Measurements from ENCODE around the gene HTR6.

Gene HTR6

DNA sequence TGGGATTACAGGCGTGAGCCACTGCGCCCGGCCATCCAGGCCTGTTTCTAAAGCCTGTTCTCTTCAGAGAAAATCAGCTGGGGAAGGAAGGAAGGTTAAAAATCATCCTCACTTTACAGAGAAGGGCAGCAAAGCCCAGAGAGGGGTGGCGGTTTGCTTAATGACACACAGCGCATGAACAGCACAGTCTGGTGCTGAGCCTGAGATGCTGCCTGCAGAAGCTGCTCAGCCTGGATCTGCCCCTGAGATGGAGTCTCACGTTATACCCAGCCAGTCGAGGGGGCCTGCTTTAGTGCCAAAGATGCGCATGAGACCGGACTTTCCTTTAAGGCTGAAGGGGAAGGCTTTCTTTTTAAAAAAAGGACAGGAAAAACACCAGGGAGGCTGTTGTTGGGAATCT is 21.3 kb downstream of the HTR6 start:
- DNase-seq (ENCODE audit: extremely low read depth in 1 of 2, low read depth in 1 of 2): no peak

GRCh38 chr1:19687414-19687813 is 22.7 kb downstream of the HTR6 start:
- DNase-seq (ENCODE audit: extremely low read depth in 1 of 2, low read depth in 1 of 2): no peak

DNA sequence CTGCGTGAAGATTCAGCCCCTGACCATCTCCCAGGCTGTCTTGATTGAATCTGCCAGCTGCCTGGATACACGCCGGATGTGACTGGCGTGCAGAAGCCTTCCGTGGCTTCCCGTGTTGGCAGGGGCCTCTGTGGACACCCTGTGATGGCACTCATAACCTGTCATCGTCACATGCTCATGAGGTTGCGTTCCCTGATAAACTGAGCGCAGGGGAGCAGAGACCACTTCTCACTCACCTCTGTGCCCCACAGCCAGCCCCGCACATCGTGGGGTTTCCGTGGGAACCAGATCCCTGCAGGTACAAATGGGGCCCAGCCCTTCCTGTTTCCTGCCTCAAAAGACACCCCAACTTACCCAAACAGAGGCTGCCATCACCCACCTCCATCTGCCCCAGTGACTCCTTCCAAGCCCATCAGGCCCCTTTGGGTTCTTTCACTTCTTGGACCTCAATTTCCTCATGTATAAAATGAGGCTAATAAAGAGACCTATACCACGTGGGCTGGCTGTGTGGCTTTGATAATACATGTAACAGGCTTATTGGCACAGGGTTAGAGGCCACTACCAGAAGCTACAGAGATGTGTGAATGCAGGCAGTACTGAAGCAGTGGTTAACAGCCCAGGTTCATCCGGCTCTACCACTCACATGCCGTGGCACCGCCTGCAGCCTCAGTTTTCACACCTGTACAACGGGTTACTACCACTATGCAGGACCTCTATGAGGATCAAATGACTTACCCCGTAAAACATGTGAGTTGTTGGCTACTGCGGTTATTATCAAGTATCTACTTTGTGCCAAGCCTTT is 23.6 kb downstream of the HTR6 start:
- peak; percentile 2 to 22 for DNase-seq (ENCODE audit: extremely low read depth in 1 of 2, low read depth in 1 of 2)

- DNase-seq (ENCODE audit: extremely low read depth in 1 of 2, low read depth in 1 of 2): no peak
Observed at GRCh38 chr1:19689085-19689757, 24.5 kb downstream of the HTR6 start.

- DNase-seq (ENCODE audit: extremely low read depth in 1 of 2, low read depth in 1 of 2): no peak
Observed at GRCh38 chr1:19689856-19690255, 25.2 kb downstream of the HTR6 start.

GRCh38 chr1:19690342-19690741 is 25.7 kb downstream of the HTR6 start:
- no peak for DNase-seq (ENCODE audit: extremely low read depth in 1 of 2, low read depth in 1 of 2)

- DNase-seq (ENCODE audit: extremely low read depth in 1 of 2, low read depth in 1 of 2): no peak
Observed at GRCh38 chr1:19694298-19694697, 29.6 kb downstream of the HTR6 start.

DNA sequence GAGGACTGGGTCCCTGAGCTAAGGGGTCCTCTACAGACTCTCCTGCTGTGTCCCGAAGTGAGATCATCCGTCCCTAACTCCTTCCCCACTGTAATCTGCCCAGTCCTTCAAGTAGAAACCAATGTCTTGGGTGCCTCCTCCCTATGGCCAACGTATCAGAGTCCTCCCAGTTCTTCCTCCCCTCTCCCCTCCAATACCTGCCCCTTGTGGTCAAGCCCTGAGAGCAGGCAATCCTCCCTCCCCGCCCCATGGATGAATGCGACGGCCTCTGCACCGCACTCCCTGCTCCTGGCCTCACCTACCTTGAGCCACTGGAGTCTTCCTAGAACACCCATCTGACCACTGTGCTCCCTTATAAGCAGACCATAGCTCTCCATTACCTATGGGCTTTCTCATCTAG is 31.1 kb downstream of the HTR6 start:
- no peak for DNase-seq (ENCODE audit: extremely low read depth in 1 of 2, low read depth in 1 of 2)

DNA sequence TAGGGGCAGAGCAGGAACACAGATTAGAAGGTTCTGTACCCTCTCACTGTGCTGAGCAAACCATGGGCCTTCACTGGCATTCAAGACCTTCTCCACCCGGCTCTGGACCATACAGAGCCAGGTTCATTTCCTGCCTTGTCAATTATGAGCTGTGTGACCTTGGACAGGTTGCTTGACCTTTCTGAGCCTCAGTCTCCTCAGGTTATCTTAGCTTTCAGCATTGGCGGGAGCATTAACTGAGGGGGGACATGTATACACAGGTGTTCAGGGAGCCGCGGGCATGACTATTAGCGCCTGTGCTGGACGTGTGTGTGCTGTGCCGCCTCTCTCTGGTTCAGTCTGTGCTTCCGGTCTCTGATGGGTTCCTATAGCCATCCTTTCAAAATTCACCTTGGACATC is 32.1 kb downstream of the HTR6 start:
- no peak for DNase-seq (ENCODE audit: extremely low read depth in 1 of 2, low read depth in 1 of 2)

DNA sequence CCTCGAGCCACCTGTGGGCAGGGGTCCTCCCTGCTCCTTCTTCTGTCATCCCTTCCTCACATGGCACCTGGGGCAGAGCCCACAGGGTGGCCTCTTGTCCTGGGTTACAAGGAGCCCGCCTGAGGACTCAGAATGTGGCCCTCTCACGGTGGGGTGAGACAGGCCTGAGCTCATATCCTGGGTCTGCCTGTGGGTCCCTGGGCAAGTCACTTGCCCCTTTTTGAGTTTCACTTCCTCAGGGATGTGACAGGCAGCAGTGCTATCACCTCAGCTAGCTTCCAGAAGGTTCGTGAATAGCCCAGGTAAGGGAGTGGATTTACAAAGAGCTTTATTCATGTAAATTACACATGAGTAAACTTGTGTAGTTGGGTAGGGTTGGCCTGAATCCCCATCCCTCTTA is 33.5 kb downstream of the HTR6 start:
- DNase-seq (ENCODE audit: extremely low read depth in 1 of 2, low read depth in 1 of 2): no peak

DNA sequence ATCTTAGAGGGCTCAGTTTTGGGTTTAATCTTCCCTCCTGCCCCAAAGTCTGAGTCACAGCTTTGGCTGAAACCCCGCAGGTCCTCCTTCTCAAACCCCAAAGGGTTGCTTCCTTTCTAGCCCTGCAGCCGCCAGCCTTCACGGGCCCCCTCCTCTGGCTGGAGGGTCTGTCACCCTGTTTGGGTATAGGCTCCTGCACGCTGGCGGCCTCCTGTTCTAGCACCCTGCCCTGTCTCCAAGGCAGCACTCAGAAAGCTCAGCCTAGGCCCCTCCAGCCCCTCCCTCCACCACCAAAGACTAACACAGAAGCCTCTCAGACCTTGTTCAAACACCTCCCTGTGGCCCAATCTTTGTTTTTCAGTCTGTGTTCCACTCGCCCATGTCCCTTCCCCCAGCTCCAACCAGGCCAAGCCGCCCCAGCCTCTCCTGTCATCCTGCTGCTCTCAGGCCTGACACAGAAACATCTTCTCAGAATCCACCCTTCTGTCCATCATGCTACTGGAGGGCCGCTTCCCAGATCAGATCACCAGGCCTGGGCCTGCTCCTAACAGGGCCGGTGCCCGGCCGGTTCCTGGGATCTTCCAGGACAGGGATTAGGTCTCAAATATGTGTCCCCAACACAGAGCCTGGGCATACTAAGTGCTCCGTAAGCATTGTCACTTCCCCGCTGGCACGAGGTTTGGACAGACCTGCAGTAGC is 35.6 kb downstream of the HTR6 start:
- DNase-seq (ENCODE audit: extremely low read depth in 1 of 2, low read depth in 1 of 2): no peak

DNA sequence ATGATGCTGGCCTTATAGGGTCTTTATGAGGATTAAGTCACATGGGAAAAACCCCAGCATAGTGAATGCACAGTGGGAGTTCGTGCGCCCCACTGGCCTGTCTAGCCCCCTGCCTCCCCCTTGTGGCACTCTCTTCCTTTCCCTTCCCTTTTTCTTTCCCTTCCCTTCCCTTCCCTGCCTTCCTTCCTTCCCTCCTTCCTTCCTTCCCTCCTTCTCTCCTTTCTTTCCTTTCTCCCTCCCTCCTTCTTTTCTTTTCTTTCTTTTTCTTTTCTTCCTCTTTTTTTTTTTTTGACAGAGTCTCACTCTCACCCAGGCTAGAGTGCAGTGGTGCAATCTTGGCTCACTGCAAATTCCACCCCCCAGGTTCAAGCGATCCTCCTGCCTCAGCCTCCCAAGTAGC is 38.6 kb downstream of the HTR6 start:
- DNase-seq (ENCODE audit: extremely low read depth in 1 of 2, low read depth in 1 of 2): no peak

GRCh38 chr1:19704247-19705113 is 39.8 kb downstream of the HTR6 start:
- DNase-seq (ENCODE audit: extremely low read depth in 1 of 2, low read depth in 1 of 2): peak; percentile 10 to 44

- DNase-seq (ENCODE audit: extremely low read depth in 1 of 2, low read depth in 1 of 2): no peak
Observed at GRCh38 chr1:19705464-19705863, 40.8 kb downstream of the HTR6 start.

DNA sequence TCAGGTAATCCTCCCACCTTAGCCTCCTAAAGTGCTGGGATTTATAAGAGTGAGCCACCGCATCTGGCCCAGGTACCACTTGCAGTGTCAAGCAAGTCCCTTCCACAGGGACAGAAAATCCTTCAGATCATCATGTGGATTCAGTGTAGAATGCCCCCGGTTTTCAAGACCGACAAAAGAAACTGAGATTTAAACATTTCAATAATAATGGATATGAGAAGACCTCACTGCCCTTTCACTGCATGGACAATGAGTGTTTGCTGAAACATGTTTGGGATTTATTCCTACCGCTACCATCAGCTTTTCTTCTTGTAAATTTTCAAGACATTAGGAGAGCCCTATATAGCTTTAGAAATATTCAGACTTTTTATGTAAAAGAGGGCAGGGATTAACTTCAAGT is 41.5 kb downstream of the HTR6 start:
- DNase-seq (ENCODE audit: extremely low read depth in 1 of 2, low read depth in 1 of 2): no peak

GRCh38 chr1:19708567-19709110 is 44.0 kb downstream of the HTR6 start:
- no peak for DNase-seq (ENCODE audit: extremely low read depth in 1 of 2, low read depth in 1 of 2)

- no peak for DNase-seq (ENCODE audit: extremely low read depth in 1 of 2, low read depth in 1 of 2)
Observed at GRCh38 chr1:19709260-19709793, 44.7 kb downstream of the HTR6 start.

GRCh38 chr1:19710825-19711611 is 46.3 kb downstream of the HTR6 start:
- no peak for DNase-seq (ENCODE audit: extremely low read depth in 1 of 2, low read depth in 1 of 2)

- DNase-seq (ENCODE audit: extremely low read depth in 1 of 2, low read depth in 1 of 2): no peak
Observed at GRCh38 chr1:19712928-19713327, 48.3 kb downstream of the HTR6 start.

Measured in activated CD8-positive, alpha-beta memory T cell treated with anti-CD3 and anti-CD28 coated beads for 1 hour (primary cell).